ENCODE data around the gene DOCK2. TPM values are rescaled to one million over a fixed set of nuclear protein-coding genes. Genes with fewer than 3 reads are reported as not detected.

The DOCK2 gene
- total RNA-seq, 2 experiments from 2014 or later = 248 to 270 TPM

GRCh38 chr5:169871826-169872490 is 234.9 kb downstream of the DOCK2 start:
- POLR2A ChIA-PET = no interaction called here
- CTCF ChIA-PET = no interaction called here
- no peaks in the 10 kb centered on the region for H3K4me1 Mint-ChIP-seq
- H3K27ac Mint-ChIP-seq = no peak overlapping the region
- DNase-seq = no peak
- no peaks in the 10 kb centered on the region for H3K9me3 Mint-ChIP-seq
- no peaks in the 10 kb centered on the region for H3K27me3 Mint-ChIP-seq
- H3K4me3 Mint-ChIP-seq = no peak overlapping the region
- peaks cover 32% of the 10 kb centered on the region for H3K36me3 Mint-ChIP-seq (ENCODE audit: low read depth)

GRCh38 chr5:169873642-169874041 is 236.6 kb downstream of the DOCK2 start:
- Mint-ChIP-seq H3K4me1 (no peaks in the 10 kb centered on the region), H3K4me3 (no peak overlapping the region), H3K27me3 (no peaks in the 10 kb centered on the region), H3K36me3 (ENCODE audit: low read depth) (peaks cover 26% of the 10 kb centered on the region), H3K9me3 (no peaks in the 10 kb centered on the region), H3K27ac (no peak overlapping the region)
- CTCF ChIA-PET = interaction anchor here (0.7 kb wide), 1 partner anchor 31 kb away, joined by 4 read pairs; no protein-coding TSS in a partner anchor
- POLR2A ChIA-PET = no interaction called here
- no peak for DNase-seq

GRCh38 chr5:169874621-169875020 is 237.5 kb downstream of the DOCK2 start:
- Mint-ChIP-seq H3K4me1 (no peaks in the 10 kb centered on the region), H3K27me3 (no peaks in the 10 kb centered on the region), H3K27ac (no peak overlapping the region), H3K36me3 (ENCODE audit: low read depth) (peaks cover 29% of the 10 kb centered on the region), H3K4me3 (no peak overlapping the region), H3K9me3 (no peaks in the 10 kb centered on the region)
- POLR2A ChIA-PET = no interaction called here
- DNase-seq = no peak
- CTCF ChIA-PET = no interaction called here

GRCh38 chr5:169875091-169875728 is 238.1 kb downstream of the DOCK2 start:
- H3K27me3 Mint-ChIP-seq = no peaks in the 10 kb centered on the region

GRCh38 chr5:169875731-169876130 is 238.7 kb downstream of the DOCK2 start:
- POLR2A ChIA-PET = no interaction called here
- no peaks in the 10 kb centered on the region for H3K27me3 Mint-ChIP-seq

More at GRCh38 chr5:169875091-169875728, 238.1 kb downstream of the DOCK2 start:
- ChIA-PET CTCF (no interaction called here), POLR2A (no interaction called here)
- Mint-ChIP-seq H3K36me3 (ENCODE audit: low read depth) (peaks cover 29% of the 10 kb centered on the region), H3K4me3 (no peak overlapping the region), H3K4me1 (no peaks in the 10 kb centered on the region), H3K9me3 (no peaks in the 10 kb centered on the region), H3K27ac (no peak overlapping the region)
- DNase-seq = no peak

GRCh38 chr5:169876386-169876785 is 239.3 kb downstream of the DOCK2 start:
- CTCF ChIA-PET = no interaction called here
- H3K4me1 Mint-ChIP-seq = no peaks in the 10 kb centered on the region

More at GRCh38 chr5:169875731-169876130, 238.7 kb downstream of the DOCK2 start:
- H3K36me3 Mint-ChIP-seq (ENCODE audit: low read depth) = peaks cover 27% of the 10 kb centered on the region
- no peaks in the 10 kb centered on the region for H3K9me3 Mint-ChIP-seq
- no peak overlapping the region for H3K4me3 Mint-ChIP-seq
- H3K4me1 Mint-ChIP-seq = no peaks in the 10 kb centered on the region
- no peak overlapping the region for H3K27ac Mint-ChIP-seq
- CTCF ChIA-PET = no interaction called here
- DNase-seq = no peak

GRCh38 chr5:169880012-169880663 is 243.1 kb downstream of the DOCK2 start:
- no peaks in the 10 kb centered on the region for H3K27me3 Mint-ChIP-seq
- H3K36me3 Mint-ChIP-seq (ENCODE audit: low read depth) = peaks cover 25% of the 10 kb centered on the region
- ChIA-PET POLR2A (no interaction called here), CTCF (no interaction called here)
- H3K4me3 Mint-ChIP-seq = no peak overlapping the region
- H3K4me1 Mint-ChIP-seq = no peaks in the 10 kb centered on the region
- no peak overlapping the region for H3K27ac Mint-ChIP-seq
- no peak for DNase-seq
- no peaks in the 10 kb centered on the region for H3K9me3 Mint-ChIP-seq

More at GRCh38 chr5:169876386-169876785, 239.3 kb downstream of the DOCK2 start:
- H3K4me3 Mint-ChIP-seq = no peak overlapping the region
- POLR2A ChIA-PET = no interaction called here
- H3K9me3 Mint-ChIP-seq = no peaks in the 10 kb centered on the region
- no peaks in the 10 kb centered on the region for H3K27me3 Mint-ChIP-seq
- peaks cover 23% of the 10 kb centered on the region for H3K36me3 Mint-ChIP-seq (ENCODE audit: low read depth)
- no peak for DNase-seq
- no peak overlapping the region for H3K27ac Mint-ChIP-seq

GRCh38 chr5:169880785-169881184 is 243.7 kb downstream of the DOCK2 start:
- Mint-ChIP-seq H3K4me1 (no peaks in the 10 kb centered on the region), H3K27me3 (no peaks in the 10 kb centered on the region), H3K4me3 (no peak overlapping the region), H3K27ac (no peak overlapping the region), H3K36me3 (ENCODE audit: low read depth) (peaks cover 22% of the 10 kb centered on the region), H3K9me3 (no peaks in the 10 kb centered on the region)
- POLR2A ChIA-PET = no interaction called here
- CTCF ChIA-PET = no interaction called here
- DNase-seq = no peak

- ChIA-PET POLR2A (no interaction called here), CTCF (no interaction called here)
Observed at GRCh38 chr5:169881702-169882303, 244.7 kb downstream of the DOCK2 start.

GRCh38 chr5:169886033-169886432 is 249.0 kb downstream of the DOCK2 start:
- ChIA-PET CTCF (no interaction called here), POLR2A (no interaction called here)
- DNase-seq = no peak
- H3K4me1 Mint-ChIP-seq = no peaks in the 10 kb centered on the region
- H3K27ac Mint-ChIP-seq = no peak overlapping the region
- H3K4me3 Mint-ChIP-seq = no peak overlapping the region
- H3K36me3 Mint-ChIP-seq (ENCODE audit: low read depth) = peaks cover 17% of the 10 kb centered on the region
- H3K9me3 Mint-ChIP-seq = no peaks in the 10 kb centered on the region
- H3K27me3 Mint-ChIP-seq = no peaks in the 10 kb centered on the region

More at GRCh38 chr5:169881702-169882303, 244.7 kb downstream of the DOCK2 start:
- H3K36me3 Mint-ChIP-seq (ENCODE audit: low read depth) = peaks cover 15% of the 10 kb centered on the region
- no peak for DNase-seq
- H3K27me3 Mint-ChIP-seq = no peaks in the 10 kb centered on the region
- H3K4me3 Mint-ChIP-seq = no peak overlapping the region
- no peaks in the 10 kb centered on the region for H3K4me1 Mint-ChIP-seq
- H3K27ac Mint-ChIP-seq = no peak overlapping the region
- no peaks in the 10 kb centered on the region for H3K9me3 Mint-ChIP-seq

GRCh38 chr5:169886677-169887076 is 249.6 kb downstream of the DOCK2 start:
- Mint-ChIP-seq H3K4me1 (no peaks in the 10 kb centered on the region), H3K27ac (no peak overlapping the region), H3K27me3 (no peaks in the 10 kb centered on the region), H3K36me3 (ENCODE audit: low read depth) (peaks cover 16% of the 10 kb centered on the region), H3K4me3 (no peak overlapping the region), H3K9me3 (no peaks in the 10 kb centered on the region)
- POLR2A ChIA-PET = no interaction called here
- DNase-seq = no peak
- CTCF ChIA-PET = interaction anchor here (1.3 kb wide), 1 partner anchor 10 kb away, joined by 3 read pairs; no protein-coding TSS in a partner anchor

- no peaks in the 10 kb centered on the region for H3K4me1 Mint-ChIP-seq
- ChIA-PET CTCF (no interaction called here), POLR2A (no interaction called here)
- H3K9me3 Mint-ChIP-seq = no peaks in the 10 kb centered on the region
- no peak overlapping the region for H3K4me3 Mint-ChIP-seq
- H3K27ac Mint-ChIP-seq = no peak overlapping the region
- DNase-seq = no peak
- H3K36me3 Mint-ChIP-seq (ENCODE audit: low read depth) = peaks cover 23% of the 10 kb centered on the region
- no peaks in the 10 kb centered on the region for H3K27me3 Mint-ChIP-seq
Observed at GRCh38 chr5:169889572-169889971, 252.5 kb downstream of the DOCK2 start.

GRCh38 chr5:169893010-169893409 is 255.9 kb downstream of the DOCK2 start:
- ChIA-PET CTCF (no interaction called here), POLR2A (no interaction called here)
- Mint-ChIP-seq H3K36me3 (ENCODE audit: low read depth) (peaks cover 24% of the 10 kb centered on the region), H3K4me1 (no peaks in the 10 kb centered on the region), H3K4me3 (no peak overlapping the region), H3K27ac (no peak overlapping the region), H3K9me3 (no peaks in the 10 kb centered on the region), H3K27me3 (no peaks in the 10 kb centered on the region)
- DNase-seq = no peak

All from activated CD4-positive, alpha-beta memory T cell treated with anti-CD3 and anti-CD28 coated beads, Interleukin-2, amount 10 ng/mL, durations not matched to agents 7 days and 5 days (primary cell).